Measurements from ENCODE around the gene NUP153.

GRCh38 chr6:17630511-17631073 lies 76.1 kb downstream of the NUP153 start:
- TF ChIP-seq, protein P1, sequence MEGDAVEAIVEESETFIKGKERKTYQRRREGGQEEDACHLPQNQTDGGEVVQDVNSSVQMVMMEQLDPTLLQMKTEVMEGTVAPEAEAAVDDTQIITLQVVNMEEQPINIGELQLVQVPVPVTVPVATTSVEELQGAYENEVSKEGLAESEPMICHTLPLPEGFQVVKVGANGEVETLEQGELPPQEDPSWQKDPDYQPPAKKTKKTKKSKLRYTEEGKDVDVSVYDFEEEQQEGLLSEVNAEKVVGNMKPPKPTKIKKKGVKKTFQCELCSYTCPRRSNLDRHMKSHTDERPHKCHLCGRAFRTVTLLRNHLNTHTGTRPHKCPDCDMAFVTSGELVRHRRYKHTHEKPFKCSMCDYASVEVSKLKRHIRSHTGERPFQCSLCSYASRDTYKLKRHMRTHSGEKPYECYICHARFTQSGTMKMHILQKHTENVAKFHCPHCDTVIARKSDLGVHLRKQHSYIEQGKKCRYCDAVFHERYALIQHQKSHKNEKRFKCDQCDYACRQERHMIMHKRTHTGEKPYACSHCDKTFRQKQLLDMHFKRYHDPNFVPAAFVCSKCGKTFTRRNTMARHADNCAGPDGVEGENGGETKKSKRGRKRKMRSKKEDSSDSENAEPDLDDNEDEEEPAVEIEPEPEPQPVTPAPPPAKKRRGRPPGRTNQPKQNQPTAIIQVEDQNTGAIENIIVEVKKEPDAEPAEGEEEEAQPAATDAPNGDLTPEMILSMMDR (conservative IDR thresholded peaks at IDR 0.05; ENCODE audit: low read depth, low read length), result no peak
- TF ChIP-seq EZH2 (IDR thresholded peaks at IDR 0.05; ENCODE audit: borderline replicate concordance, low read depth, low read length, poor library complexity, severe bottlenecking), result no peak

All from A673 (cell line).